Measurements from ENCODE around the gene HDAC6.
"Not testable (repeated sequence)": the region's sequence is repeated elsewhere in the genome, so short reads cannot be mapped to it uniquely, and the experiment has no call there.

HDAC6 gene

GRCh38 chrX:48814722-48815121 is 12.9 kb downstream of the HDAC6 start:
- no peak for TF ChIP-seq ZFX (IDR thresholded peaks at IDR 0.05)
- TF ChIP-seq, protein P1, sequence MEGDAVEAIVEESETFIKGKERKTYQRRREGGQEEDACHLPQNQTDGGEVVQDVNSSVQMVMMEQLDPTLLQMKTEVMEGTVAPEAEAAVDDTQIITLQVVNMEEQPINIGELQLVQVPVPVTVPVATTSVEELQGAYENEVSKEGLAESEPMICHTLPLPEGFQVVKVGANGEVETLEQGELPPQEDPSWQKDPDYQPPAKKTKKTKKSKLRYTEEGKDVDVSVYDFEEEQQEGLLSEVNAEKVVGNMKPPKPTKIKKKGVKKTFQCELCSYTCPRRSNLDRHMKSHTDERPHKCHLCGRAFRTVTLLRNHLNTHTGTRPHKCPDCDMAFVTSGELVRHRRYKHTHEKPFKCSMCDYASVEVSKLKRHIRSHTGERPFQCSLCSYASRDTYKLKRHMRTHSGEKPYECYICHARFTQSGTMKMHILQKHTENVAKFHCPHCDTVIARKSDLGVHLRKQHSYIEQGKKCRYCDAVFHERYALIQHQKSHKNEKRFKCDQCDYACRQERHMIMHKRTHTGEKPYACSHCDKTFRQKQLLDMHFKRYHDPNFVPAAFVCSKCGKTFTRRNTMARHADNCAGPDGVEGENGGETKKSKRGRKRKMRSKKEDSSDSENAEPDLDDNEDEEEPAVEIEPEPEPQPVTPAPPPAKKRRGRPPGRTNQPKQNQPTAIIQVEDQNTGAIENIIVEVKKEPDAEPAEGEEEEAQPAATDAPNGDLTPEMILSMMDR (conservative IDR thresholded peaks at IDR 0.05): no peak
- H3K27ac ChIP-seq: no peak overlapping the region

GRCh38 chrX:48815266-48815665 is 13.4 kb downstream of the HDAC6 start:
- H3K27ac ChIP-seq: no peak overlapping the region
- TF ChIP-seq, protein P1 (conservative IDR thresholded peaks at IDR 0.05): no peak

DNA sequence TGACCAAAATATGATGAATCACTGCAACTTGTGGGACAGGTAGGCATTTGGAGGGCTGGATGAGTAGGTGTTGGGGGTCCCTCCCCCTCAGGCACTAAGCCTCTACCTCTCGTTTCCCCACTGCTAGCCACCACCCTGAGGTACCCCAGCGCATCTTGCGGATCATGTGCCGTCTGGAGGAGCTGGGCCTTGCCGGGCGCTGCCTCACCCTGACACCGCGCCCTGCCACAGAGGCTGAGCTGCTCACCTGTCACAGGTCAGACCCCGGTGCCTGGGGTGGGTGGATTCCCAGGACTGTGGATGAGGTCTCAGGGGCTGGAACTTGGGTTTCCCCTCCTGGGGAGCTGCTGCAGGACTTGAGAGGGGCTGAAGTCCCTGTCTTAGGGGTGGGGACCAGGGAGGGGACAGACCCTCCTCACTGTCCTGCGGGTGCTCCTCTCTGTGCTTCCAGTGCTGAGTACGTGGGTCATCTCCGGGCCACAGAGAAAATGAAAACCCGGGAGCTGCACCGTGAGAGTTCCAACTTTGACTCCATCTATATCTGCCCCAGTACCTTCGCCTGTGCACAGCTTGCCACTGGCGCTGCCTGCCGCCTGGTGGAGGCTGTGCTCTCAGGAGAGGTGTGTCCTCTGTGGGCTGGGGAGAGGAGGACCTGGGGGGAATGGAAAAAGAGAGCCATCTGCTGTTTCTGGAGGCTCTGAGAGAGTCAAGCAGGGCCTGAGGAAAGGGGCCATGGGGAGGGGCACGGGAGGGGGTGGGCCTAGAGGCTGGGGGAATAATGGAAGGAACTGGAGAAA is 14.3 kb downstream of the HDAC6 start:
- no peak overlapping the region for H3K27ac ChIP-seq
- TF ChIP-seq ZFX (IDR thresholded peaks at IDR 0.05): no peak
- TF ChIP-seq, protein P1 (conservative IDR thresholded peaks at IDR 0.05): no peak

- H3K27ac ChIP-seq: no peak overlapping the region
- TF ChIP-seq, protein P1 (conservative IDR thresholded peaks at IDR 0.05): no peak
- TF ChIP-seq ZFX (IDR thresholded peaks at IDR 0.05): no peak
Measured at GRCh38 chrX:48818098-48818497, 16.2 kb downstream of the HDAC6 start.

- H3K27ac ChIP-seq: no peak overlapping the region
- TF ChIP-seq ZFX (IDR thresholded peaks at IDR 0.05): no peak
- TF ChIP-seq, protein P1 (conservative IDR thresholded peaks at IDR 0.05): no peak
Measured at GRCh38 chrX:48818866-48819265, 17.0 kb downstream of the HDAC6 start.

- not testable (repeated sequence) for H3K27ac ChIP-seq
Measured at GRCh38 chrX:48819394-48819793, 17.5 kb downstream of the HDAC6 start.

DNA sequence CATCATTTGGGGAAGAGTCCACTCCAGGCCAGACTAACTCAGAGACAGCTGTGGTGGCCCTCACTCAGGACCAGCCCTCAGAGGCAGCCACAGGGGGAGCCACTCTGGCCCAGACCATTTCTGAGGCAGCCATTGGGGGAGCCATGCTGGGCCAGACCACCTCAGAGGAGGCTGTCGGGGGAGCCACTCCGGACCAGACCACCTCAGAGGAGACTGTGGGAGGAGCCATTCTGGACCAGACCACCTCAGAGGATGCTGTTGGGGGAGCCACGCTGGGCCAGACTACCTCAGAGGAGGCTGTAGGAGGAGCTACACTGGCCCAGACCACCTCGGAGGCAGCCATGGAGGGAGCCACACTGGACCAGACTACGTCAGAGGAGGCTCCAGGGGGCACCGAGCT is 21.2 kb downstream of the HDAC6 start:
- TF ChIP-seq, protein P1 (conservative IDR thresholded peaks at IDR 0.05): no peak
- no peak for TF ChIP-seq ZFX (IDR thresholded peaks at IDR 0.05)
- no peak overlapping the region for H3K27ac ChIP-seq

- TF ChIP-seq, protein P1 (conservative IDR thresholded peaks at IDR 0.05): no peak
- TF ChIP-seq ZFX (IDR thresholded peaks at IDR 0.05): no peak
- no peak overlapping the region for H3K27ac ChIP-seq
Measured at GRCh38 chrX:48824066-48824465, 22.2 kb downstream of the HDAC6 start.
